GM18526 (cell line): ENCODE results near the gene PDIA2.

Experiments used
- POLR2A ChIP-seq: IDR thresholded peaks from 3 replicates; pipeline ENCODE4 v1.6.1; 2011; ENCODE audit not compliant: insufficient read length; ENCODE audit errors: extremely low read depth

The PDIA2 gene

GRCh38 chr16:283033-283805 lies at the start of gene PDIA2:
Gene PDIA2 (plus strand): TSS chr16:283164. CDS start chr16:283170, 6 bp downstream.
- no peak for TF ChIP-seq POLR2A

GRCh38 chr16:234468-235305 lies 48.3 kb upstream of the PDIA2 start, which contains the start of gene FAM234A:
Gene FAM234A (plus strand): TSS chr16:234821. CDS start chr16:254414, 19,593 bp downstream.
- TF ChIP-seq POLR2A, result peak; percentile 93

GRCh38 chr16:239948-240277 lies 43.1 kb upstream of the PDIA2 start:
- TF ChIP-seq POLR2A, result no peak

- no peak for TF ChIP-seq POLR2A
Observed at GRCh38 chr16:240559-240958, 42.4 kb upstream of the PDIA2 start.

- TF ChIP-seq POLR2A, result no peak
Observed at GRCh38 chr16:242281-242680, 40.7 kb upstream of the PDIA2 start.

GRCh38 chr16:243348-243747 lies 39.6 kb upstream of the PDIA2 start:
- TF ChIP-seq POLR2A, result no peak

- no peak for TF ChIP-seq POLR2A
Observed at GRCh38 chr16:245105-245504, 37.9 kb upstream of the PDIA2 start.

GRCh38 chr16:247027-247426 lies 35.9 kb upstream of the PDIA2 start:
- TF ChIP-seq POLR2A, result no peak

GRCh38 chr16:249431-249830 lies 33.5 kb upstream of the PDIA2 start:
- TF ChIP-seq POLR2A, result no peak

GRCh38 chr16:252366-253337 lies 30.3 kb upstream of the PDIA2 start:
- TF ChIP-seq POLR2A, result no peak

- TF ChIP-seq POLR2A, result no peak
Observed at GRCh38 chr16:253833-254232, 29.1 kb upstream of the PDIA2 start.

- TF ChIP-seq POLR2A, result no peak
Observed at GRCh38 chr16:254461-254860, 28.5 kb upstream of the PDIA2 start.

GRCh38 chr16:255183-255582 lies 27.8 kb upstream of the PDIA2 start:
- TF ChIP-seq POLR2A, result no peak

- no peak for TF ChIP-seq POLR2A
Observed at GRCh38 chr16:259226-259625, 23.7 kb upstream of the PDIA2 start.

- no peak for TF ChIP-seq POLR2A
Observed at GRCh38 chr16:259814-260253, 23.1 kb upstream of the PDIA2 start.

GRCh38 chr16:260326-260725 lies 22.6 kb upstream of the PDIA2 start:
- no peak for TF ChIP-seq POLR2A
